ENCODE data around the gene ZC3H4.
A peak's percentile ranks its signal among the peaks of the same experiment; 100 is the strongest.

The ZC3H4 gene

GRCh38 chr19:47045867-47046470 lies 67.6 kb downstream of the ZC3H4 start:
- no peak for DNase-seq

GRCh38 chr19:47044946-47045866 lies 68.4 kb downstream of the ZC3H4 start:
- no peak for DNase-seq

GRCh38 chr19:47040869-47041268 lies 72.7 kb downstream of the ZC3H4 start:
- DNase-seq: no peak

GRCh38 chr19:47039239-47039874 lies 74.2 kb downstream of the ZC3H4 start:
- no peak for DNase-seq

- no peak for DNase-seq
Observed at GRCh38 chr19:47037766-47038165, 75.8 kb downstream of the ZC3H4 start.

GRCh38 chr19:47036097-47036651 lies 77.4 kb downstream of the ZC3H4 start:
- DNase-seq: peak in 1 of 2 experiments; percentile 55

- DNase-seq: peak; percentile 77 to 83
Observed at GRCh38 chr19:47035127-47036096, 78.2 kb downstream of the ZC3H4 start.

GRCh38 chr19:47032171-47032811 lies 81.3 kb downstream of the ZC3H4 start:
- peak; percentile 29 to 40 for DNase-seq

GRCh38 chr19:47028195-47028601 lies 85.4 kb downstream of the ZC3H4 start:
- DNase-seq: peak; percentile 20 to 73

- DNase-seq: no peak
Observed at GRCh38 chr19:47027586-47028088, 85.9 kb downstream of the ZC3H4 start.

- DNase-seq: no peak
Observed at GRCh38 chr19:47026889-47027288, 86.7 kb downstream of the ZC3H4 start.

GRCh38 chr19:47026156-47026555 lies 87.4 kb downstream of the ZC3H4 start:
- no peak for DNase-seq

- no peak for DNase-seq
Observed at GRCh38 chr19:47024502-47024901, 89.1 kb downstream of the ZC3H4 start.

GRCh38 chr19:47023448-47023794 lies 90.2 kb downstream of the ZC3H4 start:
- peak; percentile 16 to 21 for DNase-seq

- DNase-seq: peak in 1 of 2 experiments; percentile 27
Observed at GRCh38 chr19:47022541-47023447, 90.8 kb downstream of the ZC3H4 start.

GRCh38 chr19:47022140-47022536 lies 91.4 kb downstream of the ZC3H4 start:
- DNase-seq: no peak

GRCh38 chr19:47021536-47022139 lies 91.9 kb downstream of the ZC3H4 start:
- no peak for DNase-seq

GRCh38 chr19:47020992-47021496 lies 92.5 kb downstream of the ZC3H4 start:
- DNase-seq: peak in 1 of 2 experiments; percentile 13

- DNase-seq: no peak
Observed at GRCh38 chr19:47020132-47020805, 93.3 kb downstream of the ZC3H4 start.
